MCF 10A (cell line): Measurements from ENCODE around the gene NR2C2. TPM values are rescaled to one million over a fixed set of nuclear protein-coding genes. Genes with fewer than 3 reads are reported as not detected.

Experiments used
- BruUV-seq: library from RNA; stranded (reverse); fragments of 400-500 nt; replicated peaks from 2 replicates; lab custom pipeline; 2021; lab: Mats Ljungman, UMichigan
- CTCF ChIA-PET: fragments of 300-600 bp; sonication (Branson Sonifier 250); formaldehyde crosslinking; extraction: SDS; loops from one replicate; lab custom pipeline; 2021; ENCODE audit warnings: antibody characterized with exemption, inconsistent platforms; lab: Yijun Ruan, JAX
- POLR2A ChIA-PET: fragments of 300-600, 350-650 bp; sonication (Branson Sonifier 250); formaldehyde crosslinking; extraction: SDS; loops from one replicate; lab custom pipeline; 2020; ENCODE audit warnings: antibody characterized with exemption, inconsistent platforms; lab: Yijun Ruan, JAX
- DNase-seq: peaks from one replicate; pipeline ENCODE4 v3.0.0-alpha.2; 2018; ENCODE audit not compliant: unreplicated experiment
- H3K27ac Mint-ChIP-seq: one replicate; pipeline ENCODE4 v1.8.0; 2022; ENCODE audit warnings: mild to moderate bottlenecking, low read depth, mixed read lengths; ENCODE audit not compliant: unreplicated experiment
- H3K27me3 Mint-ChIP-seq: one replicate; pipeline ENCODE4 v1.8.0; 2022; ENCODE audit warnings: mixed read lengths; ENCODE audit not compliant: insufficient read depth, unreplicated experiment
- H3K36me3 Mint-ChIP-seq: one replicate; pipeline ENCODE4 v1.8.0; 2022; ENCODE audit warnings: mild to moderate bottlenecking, moderate library complexity, mixed read lengths; ENCODE audit not compliant: insufficient read depth, unreplicated experiment
- H3K4me1 Mint-ChIP-seq: one replicate; pipeline ENCODE4 v1.8.0; 2022; ENCODE audit warnings: mixed read lengths; ENCODE audit not compliant: insufficient read depth, unreplicated experiment
- H3K4me3 Mint-ChIP-seq: one replicate; pipeline ENCODE4 v1.8.0; 2022; ENCODE audit warnings: mild to moderate bottlenecking, moderate library complexity, mixed read lengths; ENCODE audit not compliant: unreplicated experiment
- H3K9me3 Mint-ChIP-seq: one replicate; pipeline ENCODE4 v1.8.0; 2022; ENCODE audit warnings: mixed read lengths; ENCODE audit not compliant: unreplicated experiment
- intact Hi-C: fragments of 100-400 bp; cut with micrococcal nuclease; formaldehyde crosslinking; loops from 2 replicates; pipeline ENCODE4 v1.14.1; 2022
- total RNA-seq: library from RNA; stranded (reverse); gene quantifications from 2 replicates; pipeline ENCODE4 v1.2.3, GENCODE V29; 2022
- TF ChIP-seq, protein P1 (sequence below): fragments of 200-600 bp; IDR thresholded peaks from one replicate; pipeline ENCODE4 v1.8.0; 2022; ENCODE audit warnings: antibody characterized with exemption, mild to moderate bottlenecking; ENCODE audit not compliant: unreplicated experiment

Gene NR2C2
- total RNA-seq, 1 experiment from 2014 or later: 42.4 TPM

DNA sequence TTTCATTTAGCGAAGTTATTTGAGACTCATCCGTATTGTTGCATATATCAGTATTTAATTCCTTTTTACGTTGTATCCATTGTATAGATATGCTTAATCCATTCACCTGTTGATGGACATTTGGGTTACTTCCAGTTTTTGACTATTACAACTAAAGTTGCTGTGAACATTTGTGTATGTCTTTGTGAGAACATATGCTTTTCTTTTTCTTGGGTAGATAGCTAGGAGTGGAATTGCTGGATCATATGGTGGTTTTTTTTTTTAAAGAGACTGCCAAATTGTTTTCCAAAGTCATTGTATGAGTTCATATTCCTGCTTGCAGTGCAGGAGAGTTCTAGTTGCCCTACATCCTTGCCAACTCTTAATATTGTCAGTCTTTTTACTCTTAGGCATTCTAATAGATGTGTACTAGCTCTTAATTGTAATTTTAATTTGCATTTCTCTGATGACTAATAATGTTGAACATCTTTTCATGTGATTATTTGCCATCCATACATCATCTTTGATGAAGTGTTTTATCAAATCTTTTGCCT lies 37.3 kb downstream of the NR2C2 start:
- intact Hi-C loops: no loop called here
- DNase-seq: no peak
- ChIA-PET CTCF (interaction anchor here (0.9 to 1.1 kb wide), 2 partner anchors 11 to 26 kb away, joined by 5 to 7 read pairs; no protein-coding TSS in a partner anchor), POLR2A (interaction anchor here (0.7 to 1.2 kb wide), 3 partner anchors 12 to 45 kb away, joined by 3 to 5 read pairs (median 3); partner anchors contain the start of gene NR2C2)
- Mint-ChIP-seq H3K27me3 (no peaks in the 10 kb centered on the region), H3K36me3 (no peaks in the 10 kb centered on the region), H3K4me1 (no peaks in the 10 kb centered on the region), H3K4me3 (no peak overlapping the region), H3K9me3 (peaks cover 8% of the 10 kb centered on the region), H3K27ac (no peak overlapping the region)
- no TSS peak for BruUV-seq
- TF ChIP-seq, protein P1, sequence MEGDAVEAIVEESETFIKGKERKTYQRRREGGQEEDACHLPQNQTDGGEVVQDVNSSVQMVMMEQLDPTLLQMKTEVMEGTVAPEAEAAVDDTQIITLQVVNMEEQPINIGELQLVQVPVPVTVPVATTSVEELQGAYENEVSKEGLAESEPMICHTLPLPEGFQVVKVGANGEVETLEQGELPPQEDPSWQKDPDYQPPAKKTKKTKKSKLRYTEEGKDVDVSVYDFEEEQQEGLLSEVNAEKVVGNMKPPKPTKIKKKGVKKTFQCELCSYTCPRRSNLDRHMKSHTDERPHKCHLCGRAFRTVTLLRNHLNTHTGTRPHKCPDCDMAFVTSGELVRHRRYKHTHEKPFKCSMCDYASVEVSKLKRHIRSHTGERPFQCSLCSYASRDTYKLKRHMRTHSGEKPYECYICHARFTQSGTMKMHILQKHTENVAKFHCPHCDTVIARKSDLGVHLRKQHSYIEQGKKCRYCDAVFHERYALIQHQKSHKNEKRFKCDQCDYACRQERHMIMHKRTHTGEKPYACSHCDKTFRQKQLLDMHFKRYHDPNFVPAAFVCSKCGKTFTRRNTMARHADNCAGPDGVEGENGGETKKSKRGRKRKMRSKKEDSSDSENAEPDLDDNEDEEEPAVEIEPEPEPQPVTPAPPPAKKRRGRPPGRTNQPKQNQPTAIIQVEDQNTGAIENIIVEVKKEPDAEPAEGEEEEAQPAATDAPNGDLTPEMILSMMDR: no peak

DNA sequence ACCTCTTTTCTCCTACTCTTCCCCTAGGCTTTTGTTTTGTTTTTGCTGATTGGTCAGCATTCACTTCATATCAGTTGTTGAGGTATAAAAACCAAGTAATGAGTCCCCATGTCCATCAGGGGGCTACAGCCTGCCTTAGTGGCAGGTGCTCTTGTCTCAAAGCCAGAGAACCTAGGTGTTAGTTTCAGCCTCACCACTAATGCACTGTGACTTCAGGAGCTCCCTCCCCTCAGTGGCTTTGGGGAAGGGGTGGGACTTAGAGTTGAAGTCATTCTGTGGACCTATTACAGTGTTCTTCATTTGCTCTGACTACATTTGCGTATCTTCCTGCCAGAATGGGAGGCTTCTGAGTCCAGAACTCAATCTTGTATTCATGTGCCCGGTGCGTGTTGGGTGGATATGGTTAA lies 41.6 kb downstream of the NR2C2 start:
- no peak for DNase-seq
- no peak overlapping the region for H3K4me3 Mint-ChIP-seq
- H3K36me3 Mint-ChIP-seq: peaks cover 11% of the 10 kb centered on the region
- intact Hi-C loops: no loop called here
- peaks cover 13% of the 10 kb centered on the region for H3K4me1 Mint-ChIP-seq
- no TSS peak for BruUV-seq
- peaks cover 8% of the 10 kb centered on the region for H3K9me3 Mint-ChIP-seq
- ChIA-PET POLR2A (no interaction called here), CTCF (interaction anchor here (0.8 to 1.2 kb wide), 2 partner anchors 11 to 28 kb away, joined by 3 read pairs; no protein-coding TSS in a partner anchor)
- no peak overlapping the region for H3K27ac Mint-ChIP-seq
- H3K27me3 Mint-ChIP-seq: no peaks in the 10 kb centered on the region
- TF ChIP-seq, protein P1: no peak

DNA sequence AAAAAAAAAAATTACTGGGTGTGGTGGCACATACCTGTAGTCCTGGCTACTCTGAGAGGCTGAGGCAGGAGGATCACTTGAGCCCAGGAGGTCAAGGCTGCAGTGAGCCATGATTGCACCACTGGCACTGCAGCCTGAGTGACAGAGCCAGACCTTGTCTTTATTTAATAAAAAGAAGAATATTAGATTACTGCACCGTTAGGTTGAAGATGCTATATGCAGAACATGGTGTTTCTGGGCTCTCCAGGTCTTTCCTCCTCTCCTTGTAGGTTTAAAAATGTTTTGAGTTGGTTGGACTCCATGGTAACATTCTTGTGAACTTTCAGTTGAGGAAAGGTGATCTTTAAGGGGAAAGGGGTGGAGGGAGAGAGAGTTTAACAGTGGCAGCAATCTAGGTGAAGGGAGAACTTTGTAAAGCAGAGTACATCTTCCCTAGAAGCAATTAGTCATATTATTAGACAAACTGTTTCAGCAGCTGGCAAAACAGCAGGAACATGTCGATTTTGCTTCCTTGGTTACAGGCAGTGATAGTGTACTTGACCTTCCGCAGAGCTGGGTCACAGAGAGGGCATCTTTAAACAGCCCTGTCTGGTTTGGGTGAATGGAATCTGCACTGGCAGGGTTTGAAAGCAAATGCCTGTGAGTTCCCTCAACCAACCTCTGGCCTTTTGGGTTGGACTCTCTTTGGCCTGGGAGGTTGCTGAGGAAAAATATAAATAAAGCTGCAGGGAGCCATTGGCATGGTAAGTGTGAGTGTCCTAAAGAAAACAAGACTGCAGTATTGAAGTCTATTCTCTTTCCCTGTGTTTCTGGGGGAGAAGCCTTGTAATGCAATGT lies 42.8 kb downstream of the NR2C2 start:
- no peak overlapping the region for H3K4me3 Mint-ChIP-seq
- BruUV-seq: no TSS peak
- TF ChIP-seq, protein P1: no peak
- ChIA-PET POLR2A (interaction anchor here (0.6 to 1.0 kb wide), 3 partner anchors 43 to 410 kb away, joined by 3 read pairs; no protein-coding TSS in a partner anchor), CTCF (interaction anchor here (0.6 to 1.2 kb wide), 4 partner anchors 12 to 64 kb away, joined by 3 to 4 read pairs (median 3); no protein-coding TSS in a partner anchor)
- intact Hi-C loops: no loop called here
- H3K4me1 Mint-ChIP-seq: peaks cover 13% of the 10 kb centered on the region
- peaks cover 21% of the 10 kb centered on the region for H3K36me3 Mint-ChIP-seq
- H3K27me3 Mint-ChIP-seq: no peaks in the 10 kb centered on the region
- peak overlapping the region; percentile 43 for H3K27ac Mint-ChIP-seq
- peak; percentile 9 for DNase-seq
- no peaks in the 10 kb centered on the region for H3K9me3 Mint-ChIP-seq

DNA sequence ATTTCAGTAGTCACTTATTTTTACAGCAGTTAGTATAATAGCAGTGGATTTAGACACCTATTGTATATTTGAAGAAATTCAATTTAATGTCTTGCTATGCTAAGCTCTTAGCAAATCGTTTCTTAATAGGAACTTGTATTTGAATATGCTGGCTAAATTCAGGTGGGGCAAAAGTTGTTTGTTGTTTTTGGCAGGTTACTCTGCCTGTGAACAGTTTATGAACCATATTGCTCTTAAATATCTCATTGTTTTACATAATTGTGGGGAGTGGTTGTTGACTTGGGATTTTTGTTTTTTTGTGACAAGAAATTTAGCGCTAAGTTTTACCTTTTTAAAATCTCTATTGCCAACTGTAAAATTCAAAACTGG lies 43.4 kb downstream of the NR2C2 start:
- peaks cover 13% of the 10 kb centered on the region for H3K4me1 Mint-ChIP-seq
- intact Hi-C loops: no loop called here
- ChIA-PET POLR2A (interaction anchor here (0.6 to 1.0 kb wide), 3 partner anchors 44 to 410 kb away, joined by 3 read pairs; no protein-coding TSS in a partner anchor), CTCF (interaction anchor here (1.1 kb wide), 1 partner anchor 65 kb away, joined by 4 read pairs; no protein-coding TSS in a partner anchor)
- H3K36me3 Mint-ChIP-seq: peaks cover 24% of the 10 kb centered on the region
- peak overlapping the region; percentile 43 for H3K27ac Mint-ChIP-seq
- no peaks in the 10 kb centered on the region for H3K9me3 Mint-ChIP-seq
- no peak overlapping the region for H3K4me3 Mint-ChIP-seq
- no TSS peak for BruUV-seq
- DNase-seq: peak; percentile 34
- no peaks in the 10 kb centered on the region for H3K27me3 Mint-ChIP-seq
- TF ChIP-seq, protein P1: no peak
